Dendritic cell treated with granulocyte-macrophage colony-stimulating factor and Interleukin-4, amounts not matched to agents 40 ng/mL and 50 ng/mL, for 4 days (primary cell): ENCODE measurements around the gene RAD51B.

Source experiments
- H3K27ac Mint-ChIP-seq: one replicate; pipeline ENCODE4 v1.8.0; 2022; ENCODE audit warnings: mild to moderate bottlenecking, mixed read lengths
- H3K27me3 Mint-ChIP-seq: one replicate; pipeline ENCODE4 v1.8.0; 2022; ENCODE audit warnings: mild to moderate bottlenecking, mixed read lengths
- H3K36me3 Mint-ChIP-seq: one replicate; pipeline ENCODE4 v1.8.0; 2022; ENCODE audit warnings: low read depth, mixed read lengths
- H3K4me1 Mint-ChIP-seq: one replicate; pipeline ENCODE4 v1.8.0; 2022; ENCODE audit warnings: low read depth, mixed read lengths
- H3K4me3 Mint-ChIP-seq: one replicate; pipeline ENCODE4 v1.8.0; 2022; ENCODE audit warnings: mild to moderate bottlenecking, moderate library complexity, mixed read lengths
- H3K9me3 Mint-ChIP-seq: one replicate; pipeline ENCODE4 v1.8.0; 2022; ENCODE audit warnings: mixed read lengths
- intact Hi-C: fragments of 100-400 bp; cut with micrococcal nuclease; formaldehyde crosslinking; loops from one replicate; pipeline ENCODE4 v1.15.0; 2022

Gene RAD51B

GRCh38 chr14:68609012-68609411 is 789.4 kb downstream of the RAD51B start:
- no peak overlapping the region for H3K4me3 Mint-ChIP-seq

GRCh38 chr14:68610251-68610793 is 790.7 kb downstream of the RAD51B start:
- intact Hi-C loops: no loop called here
- H3K4me1 Mint-ChIP-seq: peaks cover 11% of the 10 kb centered on the region
- no peak overlapping the region for H3K4me3 Mint-ChIP-seq
- H3K9me3 Mint-ChIP-seq: peaks cover 26% of the 10 kb centered on the region
- H3K27me3 Mint-ChIP-seq: no peaks in the 10 kb centered on the region
- no peak overlapping the region for H3K27ac Mint-ChIP-seq
- peaks cover 21% of the 10 kb centered on the region for H3K36me3 Mint-ChIP-seq

More at GRCh38 chr14:68609012-68609411, 789.4 kb downstream of the RAD51B start:
- H3K9me3 Mint-ChIP-seq: peaks cover 28% of the 10 kb centered on the region
- no peaks in the 10 kb centered on the region for H3K27me3 Mint-ChIP-seq
- H3K36me3 Mint-ChIP-seq: peaks cover 21% of the 10 kb centered on the region
- peaks cover 11% of the 10 kb centered on the region for H3K4me1 Mint-ChIP-seq
- intact Hi-C loops: loop anchor here (10.0 kb wide), 1 partner anchor 176 kb away; no protein-coding TSS in a partner anchor
- no peak overlapping the region for H3K27ac Mint-ChIP-seq

GRCh38 chr14:68611599-68611998 is 792.0 kb downstream of the RAD51B start:
- Mint-ChIP-seq H3K36me3 (peaks cover 26% of the 10 kb centered on the region), H3K4me1 (peaks cover 5% of the 10 kb centered on the region), H3K9me3 (peaks cover 31% of the 10 kb centered on the region), H3K27me3 (no peaks in the 10 kb centered on the region), H3K4me3 (no peak overlapping the region), H3K27ac (no peak overlapping the region)
- intact Hi-C loops: no loop called here

- H3K4me3 Mint-ChIP-seq: no peak overlapping the region
These were observed 792.5 kb downstream of the RAD51B start for GRCh38 chr14:68612049-68612448.

GRCh38 chr14:68616221-68616902 is 796.8 kb downstream of the RAD51B start:
- H3K27me3 Mint-ChIP-seq: no peaks in the 10 kb centered on the region
- no peak overlapping the region for H3K4me3 Mint-ChIP-seq
- H3K27ac Mint-ChIP-seq: no peak overlapping the region
- intact Hi-C loops: no loop called here
- H3K9me3 Mint-ChIP-seq: peaks cover 62% of the 10 kb centered on the region
- peaks cover 8% of the 10 kb centered on the region for H3K4me1 Mint-ChIP-seq
- H3K36me3 Mint-ChIP-seq: peaks cover 37% of the 10 kb centered on the region

More at GRCh38 chr14:68612049-68612448, 792.5 kb downstream of the RAD51B start:
- peaks cover 35% of the 10 kb centered on the region for H3K9me3 Mint-ChIP-seq
- no peaks in the 10 kb centered on the region for H3K27me3 Mint-ChIP-seq
- no peak overlapping the region for H3K27ac Mint-ChIP-seq
- H3K4me1 Mint-ChIP-seq: peaks cover 5% of the 10 kb centered on the region
- intact Hi-C loops: no loop called here
- H3K36me3 Mint-ChIP-seq: peaks cover 30% of the 10 kb centered on the region

- peaks cover 56% of the 10 kb centered on the region for H3K9me3 Mint-ChIP-seq
- no peak overlapping the region for H3K4me3 Mint-ChIP-seq
- peaks cover 23% of the 10 kb centered on the region for H3K36me3 Mint-ChIP-seq
- H3K27me3 Mint-ChIP-seq: no peaks in the 10 kb centered on the region
- peaks cover 30% of the 10 kb centered on the region for H3K4me1 Mint-ChIP-seq
- peak overlapping the region; percentile 30 for H3K27ac Mint-ChIP-seq
- intact Hi-C loops: no loop called here
These were observed 800.4 kb downstream of the RAD51B start for GRCh38 chr14:68619790-68620574.

GRCh38 chr14:68621400-68622365 is 802.1 kb downstream of the RAD51B start:
- H3K27me3 Mint-ChIP-seq: peaks cover 3% of the 10 kb centered on the region
- peaks cover 43% of the 10 kb centered on the region for H3K9me3 Mint-ChIP-seq
- intact Hi-C loops: no loop called here
- peak overlapping the region; percentile 46 for H3K27ac Mint-ChIP-seq
- peaks cover 45% of the 10 kb centered on the region for H3K4me1 Mint-ChIP-seq
- H3K4me3 Mint-ChIP-seq: no peak overlapping the region
- peaks cover 11% of the 10 kb centered on the region for H3K36me3 Mint-ChIP-seq

- H3K36me3 Mint-ChIP-seq: peaks cover 7% of the 10 kb centered on the region
- no peak overlapping the region for H3K27ac Mint-ChIP-seq
- no peak overlapping the region for H3K4me3 Mint-ChIP-seq
- H3K9me3 Mint-ChIP-seq: peaks cover 31% of the 10 kb centered on the region
- peaks cover 56% of the 10 kb centered on the region for H3K4me1 Mint-ChIP-seq
- peaks cover 13% of the 10 kb centered on the region for H3K27me3 Mint-ChIP-seq
- intact Hi-C loops: no loop called here
These were observed 803.3 kb downstream of the RAD51B start for GRCh38 chr14:68622856-68623255.

- H3K4me3 Mint-ChIP-seq: no peak overlapping the region
- peaks cover 26% of the 10 kb centered on the region for H3K9me3 Mint-ChIP-seq
- intact Hi-C loops: no loop called here
- H3K27me3 Mint-ChIP-seq: peaks cover 18% of the 10 kb centered on the region
- no peak overlapping the region for H3K27ac Mint-ChIP-seq
- H3K4me1 Mint-ChIP-seq: peaks cover 60% of the 10 kb centered on the region
- peaks cover 5% of the 10 kb centered on the region for H3K36me3 Mint-ChIP-seq
These were observed 803.7 kb downstream of the RAD51B start for GRCh38 chr14:68623307-68623706.

GRCh38 chr14:68623826-68624225 is 804.2 kb downstream of the RAD51B start:
- intact Hi-C loops: no loop called here
- Mint-ChIP-seq H3K9me3 (peaks cover 21% of the 10 kb centered on the region), H3K4me1 (peaks cover 66% of the 10 kb centered on the region), H3K27me3 (peaks cover 23% of the 10 kb centered on the region), H3K27ac (no peak overlapping the region), H3K36me3 (no peaks in the 10 kb centered on the region), H3K4me3 (no peak overlapping the region)

- H3K27ac Mint-ChIP-seq: peak overlapping the region; percentile 44
- intact Hi-C loops: no loop called here
These were observed 805.1 kb downstream of the RAD51B start for GRCh38 chr14:68624541-68625220.

GRCh38 chr14:68625366-68626090 is 805.9 kb downstream of the RAD51B start:
- peak overlapping the region; percentile 47 for H3K27ac Mint-ChIP-seq
- intact Hi-C loops: no loop called here
- H3K36me3 Mint-ChIP-seq: no peaks in the 10 kb centered on the region
- no peak overlapping the region for H3K4me3 Mint-ChIP-seq
- peaks cover 74% of the 10 kb centered on the region for H3K4me1 Mint-ChIP-seq
- peaks cover 20% of the 10 kb centered on the region for H3K9me3 Mint-ChIP-seq
- H3K27me3 Mint-ChIP-seq: peaks cover 30% of the 10 kb centered on the region

More at GRCh38 chr14:68624541-68625220, 805.1 kb downstream of the RAD51B start:
- Mint-ChIP-seq H3K9me3 (peaks cover 20% of the 10 kb centered on the region), H3K4me3 (no peak overlapping the region), H3K4me1 (peaks cover 69% of the 10 kb centered on the region), H3K36me3 (no peaks in the 10 kb centered on the region), H3K27me3 (peaks cover 26% of the 10 kb centered on the region)
